AG20443 (cell line): ENCODE data around the gene OR56A5.
"Not testable (repeated sequence)": the region's sequence is repeated elsewhere in the genome, so short reads cannot be mapped to it uniquely, and the experiment has no call there.

ENCODE experiments used
- DNase-seq: peaks from one replicate; pipeline ENCODE4 v3.0.0; 2012; ENCODE audit warnings: low spot score, mixed read lengths

Gene OR56A5, protein sequence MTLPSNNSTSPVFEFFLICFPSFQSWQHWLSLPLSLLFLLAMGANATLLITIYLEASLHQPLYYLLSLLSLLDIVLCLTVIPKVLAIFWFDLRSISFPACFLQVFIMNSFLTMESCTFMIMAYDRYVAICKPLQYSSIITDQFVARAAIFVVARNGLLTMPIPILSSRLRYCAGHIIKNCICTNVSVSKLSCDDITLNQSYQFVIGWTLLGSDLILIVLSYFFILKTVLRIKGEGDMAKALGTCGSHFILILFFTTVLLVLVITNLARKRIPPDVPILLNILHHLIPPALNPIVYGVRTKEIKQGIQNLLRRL

GRCh38 chr11:5968394-5968793 is at the start of gene OR56A5:
OR56A5 (minus strand) TSS chr11:5968494; CDS start chr11:5968494, 0 bp downstream.
- DNase-seq, result no peak

DNA sequence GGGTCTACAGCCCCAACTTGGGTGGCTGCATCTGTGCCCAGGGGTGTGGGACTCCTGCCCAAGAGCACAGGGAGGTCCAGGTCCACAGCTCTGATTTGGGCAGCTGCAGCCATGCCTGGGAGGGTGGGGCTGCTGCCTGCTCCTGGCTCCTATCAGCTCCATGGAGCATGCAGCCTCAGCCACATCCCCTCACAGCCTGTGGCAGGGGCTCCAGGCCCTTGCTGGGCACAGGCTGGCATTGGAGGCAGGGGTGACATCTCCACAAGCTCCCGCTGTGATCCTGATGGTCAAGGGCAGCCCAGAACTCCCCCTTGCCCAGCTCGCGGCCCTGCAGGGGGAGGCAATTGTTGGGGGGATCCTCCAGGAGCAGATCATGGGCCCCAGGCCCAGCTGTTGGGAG is 44.7 kb upstream of the OR56A5 start:
- DNase-seq, result no peak

DNA sequence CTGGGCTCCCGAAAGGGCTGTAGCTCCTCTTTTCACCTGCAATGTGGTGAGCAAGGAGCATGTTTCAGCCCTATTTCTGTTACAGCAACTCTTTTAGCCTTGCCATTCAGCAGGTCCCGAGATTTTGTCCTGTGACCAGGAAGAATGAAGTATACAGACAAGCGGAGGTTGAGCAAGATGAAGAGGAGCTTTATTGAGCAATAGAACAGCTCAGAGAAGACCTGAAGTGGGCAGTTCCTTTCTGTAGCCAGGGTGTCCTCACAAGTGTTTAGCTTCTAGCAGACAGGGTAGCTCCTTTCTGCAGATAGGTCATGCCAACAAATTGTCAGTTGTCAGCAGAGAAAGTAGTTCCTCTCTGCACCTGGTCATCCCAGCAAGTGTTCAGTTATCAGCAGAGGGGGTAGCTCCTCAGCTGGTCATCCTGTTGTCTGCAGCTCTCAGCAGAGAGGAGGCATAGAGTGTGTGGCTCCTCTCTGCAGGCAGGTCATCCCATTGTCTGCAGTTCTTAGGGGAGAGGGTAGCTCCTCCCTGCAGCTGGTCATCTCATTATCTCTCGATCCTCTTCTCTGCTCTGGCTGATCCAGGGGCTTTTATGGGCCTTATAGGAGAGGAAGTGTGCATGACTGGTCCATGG is 43.9 kb upstream of the OR56A5 start:
- DNase-seq, result no peak

GRCh38 chr11:6006846-6007245 is 38.6 kb upstream of the OR56A5 start, which contains the start of gene OR56A4:
OR56A4 (minus strand) TSS chr11:6006946; CDS start chr11:6002992, 3,954 bp downstream.
- DNase-seq, result no peak

DNA sequence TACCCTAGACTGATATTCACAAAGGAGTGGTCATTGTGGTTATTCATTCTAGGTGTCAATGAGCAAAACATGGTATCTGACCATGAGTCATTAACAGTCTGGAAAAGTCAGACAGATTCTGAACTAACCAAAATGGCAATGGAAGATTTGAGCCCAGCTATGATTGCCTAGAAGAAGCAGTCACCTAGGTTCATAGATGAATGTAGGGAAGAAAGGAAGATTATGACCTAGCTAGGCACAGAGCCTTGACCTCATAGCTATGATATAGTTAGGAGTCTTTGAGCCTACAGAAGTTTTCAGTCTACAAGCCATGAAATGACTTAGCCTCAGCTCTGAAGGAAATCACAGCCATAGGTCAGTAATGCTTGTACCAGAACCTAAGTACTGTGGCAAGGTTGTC is 38.1 kb upstream of the OR56A5 start:
- no peak for DNase-seq

- no peak for DNase-seq
These were observed 34.0 kb upstream of the OR56A5 start for GRCh38 chr11:6002202-6002699.

DNA sequence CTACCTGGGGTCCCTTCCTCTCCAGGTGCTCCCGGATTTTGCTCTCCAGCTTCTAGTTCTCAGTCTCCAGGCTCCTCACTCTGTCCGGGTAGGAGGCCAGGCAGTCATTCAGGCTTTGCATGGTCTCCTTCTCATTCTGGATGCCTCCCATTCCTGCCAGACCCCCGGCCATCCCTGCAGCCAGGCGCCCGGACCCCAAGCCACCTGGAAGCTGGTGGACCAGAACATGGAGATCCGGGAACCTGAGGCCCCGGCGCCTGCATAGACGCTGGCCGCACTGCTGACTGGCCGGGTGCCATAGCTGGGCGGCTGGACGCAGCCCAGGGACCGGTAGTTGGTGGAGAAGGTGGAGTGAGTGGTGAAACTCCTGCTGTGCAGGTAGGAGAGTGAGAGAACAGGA is 26.5 kb upstream of the OR56A5 start:
- DNase-seq, result no peak

DNA sequence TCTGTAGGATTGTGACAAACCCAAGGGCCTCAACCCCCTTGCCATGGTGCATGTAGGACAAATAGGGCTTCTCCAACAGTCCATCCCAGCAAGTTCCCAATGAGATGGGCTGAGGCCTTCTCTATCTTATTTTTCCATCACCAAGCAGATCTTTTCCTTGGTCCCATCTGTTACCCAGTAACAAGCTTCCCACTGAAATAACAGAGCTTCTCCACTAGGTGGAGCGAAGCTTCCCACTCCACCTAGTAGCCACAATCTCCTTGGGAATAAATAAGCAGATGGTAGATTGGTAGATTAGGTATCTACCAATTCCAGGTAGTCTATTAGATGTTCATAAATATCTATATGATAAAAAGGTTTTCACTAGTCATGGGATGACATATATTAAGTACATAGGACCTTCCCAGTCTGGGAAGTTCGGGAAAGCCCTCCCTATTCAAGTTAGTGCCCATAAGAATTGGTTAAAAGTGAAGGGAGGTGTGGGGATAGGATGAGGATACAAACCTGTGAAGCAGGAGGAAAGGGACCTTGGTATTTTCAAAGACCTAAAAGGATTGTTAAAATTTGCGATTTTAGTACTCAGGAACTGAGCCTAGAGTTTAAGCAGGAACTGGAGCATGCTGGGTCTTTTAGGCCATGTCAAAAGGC is 24.4 kb upstream of the OR56A5 start:
- DNase-seq, result peak; percentile 48

GRCh38 chr11:5992150-5992549 is 23.9 kb upstream of the OR56A5 start:
- DNase-seq, result peak; percentile 14

DNA sequence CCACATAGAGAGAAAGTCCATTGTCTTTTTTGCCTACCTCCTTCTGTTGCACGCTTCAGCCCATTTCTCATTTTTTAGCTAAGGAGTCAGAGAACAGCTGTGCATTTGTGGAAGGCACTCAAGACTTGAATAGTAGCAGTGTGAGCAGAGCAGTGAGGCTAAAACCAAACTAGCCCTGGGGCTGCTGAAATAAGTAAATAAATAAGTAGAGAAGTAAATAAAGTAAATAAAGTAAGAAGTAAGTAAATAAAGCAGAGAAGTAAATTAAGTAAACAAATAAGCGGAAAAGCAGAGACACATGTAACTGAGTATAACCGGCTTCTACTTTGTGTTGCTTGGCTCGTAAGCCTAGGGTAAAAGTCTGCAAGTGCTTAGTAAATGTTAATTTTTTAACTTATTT is 20.9 kb upstream of the OR56A5 start:
- no peak for DNase-seq

GRCh38 chr11:5986885-5987284 is 18.6 kb upstream of the OR56A5 start, which contains the start of gene OR52L1:
OR52L1 (minus strand) TSS chr11:5986985; CDS start chr11:5986930, 55 bp downstream.
- no peak for DNase-seq

GRCh38 chr11:5983443-5983842 is 15.1 kb upstream of the OR56A5 start:
- DNase-seq, result no peak

GRCh38 chr11:5973530-5973929 is 5.2 kb upstream of the OR56A5 start:
- DNase-seq, result no peak

GRCh38 chr11:5967708-5968107 is 586 bp downstream of the OR56A5 start:
- no peak for DNase-seq

GRCh38 chr11:5966958-5967357 is 1.3 kb downstream of the OR56A5 start:
- DNase-seq, result no peak

- DNase-seq, result not testable (repeated sequence)
These were observed 7.5 kb downstream of the OR56A5 start for GRCh38 chr11:5960704-5961320.

GRCh38 chr11:5955586-5955985 is 12.7 kb downstream of the OR56A5 start:
- no peak for DNase-seq

DNA sequence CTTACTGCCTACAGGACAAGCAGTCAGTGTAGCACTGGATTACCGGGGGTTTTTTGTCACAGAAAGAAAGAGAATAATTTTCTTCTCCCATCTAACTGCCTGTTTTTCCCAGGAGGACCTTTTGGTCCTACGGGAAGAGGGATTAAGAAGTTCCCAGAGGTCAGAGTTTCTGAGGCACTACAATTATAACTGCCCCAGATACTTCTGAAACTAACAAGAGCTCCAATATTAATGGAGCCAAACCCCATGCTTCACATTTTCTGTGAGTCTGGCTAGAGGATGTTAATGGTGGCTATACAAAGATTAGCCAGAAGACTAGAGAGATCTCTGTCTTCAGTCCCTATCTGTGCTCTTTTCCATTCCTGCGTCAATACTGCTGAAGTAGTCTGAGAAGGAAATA is 26.3 kb downstream of the OR56A5 start, which contains the start of gene OR56A3:
OR56A3 (plus strand) TSS at position 301 of the 400 bp plus-strand sequence. CDS start 5,096 bp downstream, outside the sequence.
- DNase-seq, result no peak

GRCh38 chr11:5940748-5941147 is 27.5 kb downstream of the OR56A5 start:
- DNase-seq, result no peak

- no peak for DNase-seq
These were observed 29.7 kb downstream of the OR56A5 start for GRCh38 chr11:5938603-5938965.

- no peak for DNase-seq
These were observed 30.3 kb downstream of the OR56A5 start for GRCh38 chr11:5937868-5938602.

DNA sequence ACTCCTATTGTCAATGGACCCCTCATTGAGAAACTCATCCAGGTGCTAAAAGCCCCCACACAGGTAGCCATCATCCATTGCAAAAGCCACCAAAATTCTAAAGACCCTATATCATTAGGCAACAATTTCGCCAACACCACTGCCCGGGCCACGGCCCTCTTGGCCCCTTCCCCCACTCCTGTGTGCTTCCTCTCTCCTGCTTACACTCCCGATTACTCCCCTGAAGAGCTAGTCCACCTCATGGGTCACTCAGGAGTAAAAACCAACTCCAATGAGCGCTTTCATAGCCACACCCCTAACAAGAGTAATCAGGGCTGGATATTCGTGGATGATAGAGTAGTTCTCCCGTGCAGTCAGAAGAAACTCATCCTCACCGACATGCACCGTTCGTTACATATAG is 35.2 kb downstream of the OR56A5 start:
- no peak for DNase-seq
